ENCODE data around the gene KRAS. TPM values are rescaled to one million over a fixed set of nuclear protein-coding genes. Genes with fewer than 3 reads are reported as not detected.
A peak's percentile ranks its signal among the peaks of the same experiment; 100 is the strongest.

The KRAS gene
- total and polyA plus RNA-seq, 8 donors, result 28.6 to 33.2 (median 30.5) TPM

DNA sequence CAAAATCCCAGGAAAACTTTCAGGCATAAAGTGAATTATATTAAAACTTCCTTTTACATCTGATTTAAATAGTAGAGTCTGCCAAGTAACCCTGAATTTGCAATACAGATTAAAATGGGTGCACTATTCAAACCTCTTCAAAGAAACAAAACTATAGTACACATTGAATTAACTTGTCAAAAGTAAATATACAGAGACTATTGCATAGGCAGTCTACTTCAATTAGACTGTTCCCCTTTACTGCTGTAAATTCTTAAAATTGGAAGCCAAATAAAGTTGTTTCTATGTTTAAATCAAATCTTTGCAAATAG lies 7.1 kb downstream of the KRAS start:
- Histone ChIP-seq H3K9me3 (no peaks in the 10 kb centered on the region), H3K4me3 (no peak overlapping the region), H3K36me3 (peaks cover 0 to 6% of the 10 kb centered on the region in 2 donors), H3K27me3 (no peaks in the 10 kb centered on the region), H3K4me1 (peaks cover 0 to 27% of the 10 kb centered on the region in 2 donors), H3K27ac (no peak overlapping the region)
- DNase-seq, result no peak
- TF ChIP-seq, protein P1, sequence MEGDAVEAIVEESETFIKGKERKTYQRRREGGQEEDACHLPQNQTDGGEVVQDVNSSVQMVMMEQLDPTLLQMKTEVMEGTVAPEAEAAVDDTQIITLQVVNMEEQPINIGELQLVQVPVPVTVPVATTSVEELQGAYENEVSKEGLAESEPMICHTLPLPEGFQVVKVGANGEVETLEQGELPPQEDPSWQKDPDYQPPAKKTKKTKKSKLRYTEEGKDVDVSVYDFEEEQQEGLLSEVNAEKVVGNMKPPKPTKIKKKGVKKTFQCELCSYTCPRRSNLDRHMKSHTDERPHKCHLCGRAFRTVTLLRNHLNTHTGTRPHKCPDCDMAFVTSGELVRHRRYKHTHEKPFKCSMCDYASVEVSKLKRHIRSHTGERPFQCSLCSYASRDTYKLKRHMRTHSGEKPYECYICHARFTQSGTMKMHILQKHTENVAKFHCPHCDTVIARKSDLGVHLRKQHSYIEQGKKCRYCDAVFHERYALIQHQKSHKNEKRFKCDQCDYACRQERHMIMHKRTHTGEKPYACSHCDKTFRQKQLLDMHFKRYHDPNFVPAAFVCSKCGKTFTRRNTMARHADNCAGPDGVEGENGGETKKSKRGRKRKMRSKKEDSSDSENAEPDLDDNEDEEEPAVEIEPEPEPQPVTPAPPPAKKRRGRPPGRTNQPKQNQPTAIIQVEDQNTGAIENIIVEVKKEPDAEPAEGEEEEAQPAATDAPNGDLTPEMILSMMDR (IDR thresholded peaks at IDR 0.05), result no peak
- no peak for ATAC-seq
- intact Hi-C loops (cut with DNase I), result no loop called here

DNA sequence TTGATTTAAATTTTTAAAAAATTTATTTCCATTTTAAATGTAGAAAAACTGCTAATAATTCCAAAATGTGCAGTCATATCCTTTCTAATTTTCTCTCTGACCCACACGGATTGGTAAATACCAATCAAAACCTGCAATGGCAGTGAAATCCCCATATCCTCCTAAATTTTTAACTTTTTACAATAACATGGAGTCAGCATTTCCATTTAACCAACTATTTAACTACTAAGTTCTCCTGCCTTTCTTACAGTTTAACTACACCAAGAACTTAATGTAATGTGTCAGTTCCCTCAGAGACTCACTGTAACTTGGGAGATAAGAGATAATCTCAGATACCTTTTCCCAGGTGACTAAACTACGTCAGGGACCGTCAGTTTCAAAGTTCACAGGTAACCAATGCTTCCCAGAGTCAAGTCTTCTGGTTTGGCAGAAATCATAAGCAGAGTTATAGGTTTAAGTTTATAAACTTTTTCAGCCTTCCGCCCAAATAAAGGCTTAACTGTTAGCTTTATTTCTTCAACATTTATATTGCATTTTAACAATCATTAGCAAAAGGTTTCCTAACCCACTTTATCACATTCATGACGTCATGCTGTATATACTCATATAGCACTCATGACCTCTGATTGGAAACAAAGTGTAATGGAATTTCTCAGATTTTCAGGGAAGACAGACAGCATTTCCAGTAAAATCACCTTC lies 7.6 kb downstream of the KRAS start:
- Histone ChIP-seq H3K4me1 (peaks cover 0 to 23% of the 10 kb centered on the region in 2 donors), H3K4me3 (no peak overlapping the region), H3K27ac (no peak overlapping the region), H3K9me3 (no peaks in the 10 kb centered on the region), H3K36me3 (peaks cover 0 to 6% of the 10 kb centered on the region in 2 donors), H3K27me3 (no peaks in the 10 kb centered on the region)
- no peak for DNase-seq
- TF ChIP-seq, protein P1 (IDR thresholded peaks at IDR 0.05), result no peak
- intact Hi-C loops (cut with DNase I), result no loop called here
- ATAC-seq, result no peak

DNA sequence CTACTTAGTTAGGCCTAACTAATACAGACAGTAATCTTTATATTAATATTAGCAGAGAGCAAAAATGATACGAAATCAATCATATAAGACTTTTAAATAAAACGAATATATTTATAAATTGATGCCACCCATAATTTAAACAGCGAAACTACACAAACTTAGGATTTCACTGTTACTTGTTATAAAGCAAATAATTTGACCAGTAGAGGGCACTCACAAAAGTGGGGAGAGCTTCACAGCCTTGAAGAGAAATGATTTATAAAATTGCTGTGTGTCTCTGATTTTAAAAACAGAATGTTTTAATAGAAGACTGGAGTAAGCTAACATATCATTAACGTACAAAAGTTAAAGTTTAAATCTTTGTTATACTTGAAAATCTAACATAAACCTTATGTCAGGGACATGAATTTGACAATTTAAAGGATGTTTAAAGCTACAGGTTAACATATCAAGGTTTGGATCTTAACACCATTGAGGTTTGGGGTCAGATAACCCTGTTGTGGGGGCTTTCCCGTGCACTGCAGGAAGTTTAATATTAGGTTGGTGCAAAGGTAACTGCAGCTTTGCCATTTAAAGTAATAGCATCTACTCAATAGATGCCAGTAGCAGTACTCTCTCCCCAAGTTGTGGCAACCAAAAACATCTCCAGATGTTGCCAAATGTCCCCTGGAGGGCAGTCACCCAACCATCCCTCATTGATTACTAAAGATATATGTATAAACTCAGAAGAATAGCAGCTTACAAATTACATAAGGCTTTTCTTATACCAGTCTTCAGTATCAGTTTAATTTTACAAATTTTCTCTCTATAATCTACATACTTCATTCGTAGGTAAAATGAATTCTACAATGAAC lies 9.3 kb downstream of the KRAS start:
- intact Hi-C loops (cut with DNase I), result no loop called here
- H3K4me3 ChIP-seq, result no peak overlapping the region
- peaks cover 0 to 16% of the 10 kb centered on the region in 2 donors for H3K36me3 ChIP-seq
- no peaks in the 10 kb centered on the region for H3K27me3 ChIP-seq
- DNase-seq, result peak in 1 of 4 donors; percentile 57
- H3K27ac ChIP-seq, result no peak overlapping the region
- no peaks in the 10 kb centered on the region for H3K9me3 ChIP-seq
- H3K4me1 ChIP-seq, result peaks cover 0 to 15% of the 10 kb centered on the region in 2 donors
- TF ChIP-seq, protein P1 (IDR thresholded peaks at IDR 0.05), result peak; percentile 45 to 76
- peak; percentile 68 for ATAC-seq

DNA sequence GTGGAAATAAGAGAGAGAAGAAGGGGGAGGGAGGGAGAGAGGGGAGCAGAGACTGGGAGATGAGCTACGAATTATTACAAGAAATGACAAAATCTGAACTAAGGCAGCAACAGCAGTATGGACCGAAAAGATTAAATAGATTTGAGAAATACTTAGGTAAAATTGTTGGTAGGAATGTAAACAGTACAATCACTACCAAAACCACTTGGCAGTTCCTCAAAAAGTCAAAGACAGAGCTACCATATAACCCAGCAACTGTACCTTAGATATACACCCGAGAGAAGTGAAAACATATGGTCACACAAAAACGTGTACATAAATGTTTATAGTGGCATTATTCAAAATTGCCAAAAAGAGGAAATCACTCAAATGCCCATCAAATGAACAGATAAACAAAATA lies 14.1 kb downstream of the KRAS start:
- H3K4me3 ChIP-seq, result no peak overlapping the region
- no peak overlapping the region for H3K27ac ChIP-seq
- H3K36me3 ChIP-seq, result peaks cover 3 to 18% of the 10 kb centered on the region in 2 donors
- DNase-seq (no peak), ATAC-seq (no peak)
- H3K9me3 ChIP-seq, result no peaks in the 10 kb centered on the region
- H3K27me3 ChIP-seq, result no peaks in the 10 kb centered on the region
- TF ChIP-seq, protein P1 (IDR thresholded peaks at IDR 0.05), result no peak
- intact Hi-C loops (cut with DNase I), result no loop called here
- H3K4me1 ChIP-seq, result peaks cover 0 to 8% of the 10 kb centered on the region in 2 donors

DNA sequence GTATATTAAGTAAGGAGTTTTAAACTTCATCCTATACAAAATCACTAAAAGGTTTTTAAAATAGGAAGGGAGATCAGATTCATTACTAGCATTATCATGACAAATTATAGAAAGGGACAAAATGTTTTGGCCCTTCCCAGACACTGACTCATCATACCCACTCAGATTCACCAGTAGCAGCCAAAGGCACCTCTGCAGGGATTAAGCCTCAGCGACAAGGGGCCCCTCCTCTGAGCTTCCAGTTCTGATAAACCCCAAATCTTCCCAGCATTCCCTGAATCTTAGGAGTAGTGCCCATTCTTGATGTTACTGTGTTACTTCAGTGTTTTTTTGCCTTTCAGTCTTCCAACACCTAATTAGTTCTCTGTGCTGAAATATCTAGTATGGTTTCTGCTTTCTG lies 14.5 kb downstream of the KRAS start:
- Histone ChIP-seq H3K27me3 (no peaks in the 10 kb centered on the region), H3K9me3 (no peaks in the 10 kb centered on the region), H3K36me3 (peaks cover 3 to 18% of the 10 kb centered on the region in 2 donors), H3K27ac (no peak overlapping the region), H3K4me1 (peaks cover 0 to 4% of the 10 kb centered on the region in 2 donors), H3K4me3 (no peak overlapping the region)
- ATAC-seq (no peak), DNase-seq (no peak)
- TF ChIP-seq, protein P1 (IDR thresholded peaks at IDR 0.05), result no peak
- intact Hi-C loops (cut with DNase I), result no loop called here

Measured in left lung (tissue), 10 donors.